Measurements from ENCODE around the gene ANTXRL. TPM values are rescaled to one million over a fixed set of nuclear protein-coding genes. Genes with fewer than 3 reads are reported as not detected.
"Not testable (repeated sequence)": the region's sequence is repeated elsewhere in the genome, so short reads cannot be mapped to it uniquely, and the experiment has no call there.

Gene ANTXRL
- total RNA-seq, 1 donor from 2014 or later: not detected

DNA sequence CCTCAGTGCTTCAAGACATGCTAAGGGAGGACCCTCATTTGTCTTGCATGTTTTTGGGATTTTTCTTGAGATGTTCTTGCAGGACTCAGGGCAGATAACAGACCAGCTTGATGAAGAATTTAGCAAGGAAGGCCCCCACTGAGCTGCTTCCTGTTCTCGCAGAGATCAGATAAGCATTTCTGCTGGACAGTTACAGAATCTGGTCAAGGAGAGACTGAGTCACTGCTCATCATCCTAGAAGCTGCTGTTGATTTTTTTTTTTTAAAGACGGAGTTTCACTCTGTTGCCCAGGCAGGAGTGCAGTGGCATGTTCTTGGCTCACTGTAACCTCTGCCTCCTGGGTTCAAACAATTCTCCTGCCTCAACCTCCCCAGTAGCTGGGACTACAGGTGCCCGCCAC, 87.6 kb downstream of the ANTXRL start:
- ATAC-seq (ENCODE audit: poor library complexity); DNase-seq; intact Hi-C loops (cut with DNase I): not testable (repeated sequence)

DNA sequence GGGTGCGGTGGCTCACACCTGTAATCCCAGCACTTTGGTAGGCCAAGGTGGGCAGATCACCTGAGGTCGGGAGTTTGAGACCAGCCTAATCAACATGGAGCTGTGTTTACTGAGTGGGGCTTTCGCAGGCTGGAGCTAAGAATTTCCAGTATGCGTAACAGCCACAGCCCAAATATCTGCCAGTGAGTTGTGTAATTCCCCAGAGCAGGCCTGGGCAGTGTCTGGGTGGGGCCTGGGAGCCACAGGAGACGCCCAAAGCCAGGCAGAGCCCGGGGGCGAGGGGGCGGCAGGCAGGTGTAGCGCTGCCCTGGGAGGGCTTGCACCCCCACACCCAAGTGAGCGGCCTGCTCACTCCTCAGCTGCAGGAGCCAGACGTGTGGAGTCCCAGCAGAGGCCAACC, 88.6 kb downstream of the ANTXRL start, which contains the start of gene ANXA8L1:
Gene ANXA8L1 (plus strand): TSS at position 371 of the 400 bp plus-strand sequence. CDS start 76 bp downstream, outside the sequence.
- intact Hi-C loops (cut with DNase I); DNase-seq: not testable (repeated sequence)
- peak; percentile 40 for ATAC-seq (ENCODE audit: poor library complexity)

DNA sequence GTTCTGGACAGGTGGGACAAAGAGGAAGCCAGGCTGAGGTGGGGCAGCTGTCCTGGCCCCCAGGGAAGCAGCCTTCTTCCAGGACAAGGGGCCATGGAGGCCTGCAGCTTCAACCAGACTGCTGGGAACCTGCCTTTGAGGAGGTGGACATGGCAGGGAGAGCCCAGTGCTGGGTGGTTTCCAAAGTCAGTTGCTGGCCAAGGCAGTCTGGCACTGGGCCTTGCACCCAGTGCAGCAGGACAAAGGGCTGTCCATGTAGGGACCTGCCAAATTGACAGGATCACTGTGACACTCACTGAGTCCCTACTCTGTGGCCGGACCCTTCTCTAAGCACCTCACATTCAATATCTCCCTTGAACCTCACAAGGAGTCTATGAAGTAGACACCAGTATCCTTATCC, 90.2 kb downstream of the ANTXRL start:
- DNase-seq; intact Hi-C loops (cut with DNase I): not testable (repeated sequence)
- ATAC-seq (ENCODE audit: poor library complexity): peak; percentile 92

DNA sequence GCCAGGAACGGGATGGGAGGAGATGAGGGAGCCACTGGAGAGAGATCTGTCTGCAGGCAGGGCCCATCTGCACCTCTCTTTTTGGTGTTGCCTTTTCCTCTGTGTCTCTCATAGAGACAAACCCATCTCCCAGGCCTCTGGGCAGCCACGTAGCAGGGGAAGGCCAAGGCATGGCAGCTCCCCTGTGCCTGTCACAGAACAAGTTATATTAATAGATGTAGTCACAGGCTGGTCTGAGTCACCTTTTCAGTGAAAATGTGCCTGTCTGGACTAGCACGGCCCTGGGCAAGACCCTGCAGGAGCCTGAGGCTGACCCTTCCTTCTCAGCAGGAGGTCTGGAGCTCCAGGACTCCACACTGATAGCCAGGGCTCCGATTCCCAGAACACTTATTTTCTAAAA, 90.9 kb downstream of the ANTXRL start:
- DNase-seq; intact Hi-C loops (cut with DNase I): not testable (repeated sequence)
- peak; percentile 59 for ATAC-seq (ENCODE audit: poor library complexity)

DNA sequence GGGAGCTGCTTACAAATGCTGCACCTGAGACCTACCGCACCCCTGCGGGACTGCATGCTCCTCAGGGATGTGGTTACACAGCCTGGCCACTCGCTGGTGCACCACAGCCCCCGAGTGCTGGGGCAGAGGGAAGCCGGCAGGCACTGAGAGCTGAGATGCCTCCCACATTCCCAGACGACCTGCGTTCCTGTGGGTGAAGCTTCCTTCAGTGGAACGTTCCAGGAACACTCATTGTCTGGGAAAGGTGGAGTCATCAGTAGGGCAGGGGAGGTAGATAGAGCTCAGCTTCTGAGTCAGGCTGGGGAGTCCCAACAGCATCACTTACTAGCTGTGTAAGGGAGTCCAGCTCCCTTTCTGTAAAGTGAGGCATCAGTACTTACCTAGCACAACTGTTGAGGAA, 91.3 kb downstream of the ANTXRL start:
- intact Hi-C loops (cut with DNase I); ATAC-seq (ENCODE audit: poor library complexity): not testable (repeated sequence)

DNA sequence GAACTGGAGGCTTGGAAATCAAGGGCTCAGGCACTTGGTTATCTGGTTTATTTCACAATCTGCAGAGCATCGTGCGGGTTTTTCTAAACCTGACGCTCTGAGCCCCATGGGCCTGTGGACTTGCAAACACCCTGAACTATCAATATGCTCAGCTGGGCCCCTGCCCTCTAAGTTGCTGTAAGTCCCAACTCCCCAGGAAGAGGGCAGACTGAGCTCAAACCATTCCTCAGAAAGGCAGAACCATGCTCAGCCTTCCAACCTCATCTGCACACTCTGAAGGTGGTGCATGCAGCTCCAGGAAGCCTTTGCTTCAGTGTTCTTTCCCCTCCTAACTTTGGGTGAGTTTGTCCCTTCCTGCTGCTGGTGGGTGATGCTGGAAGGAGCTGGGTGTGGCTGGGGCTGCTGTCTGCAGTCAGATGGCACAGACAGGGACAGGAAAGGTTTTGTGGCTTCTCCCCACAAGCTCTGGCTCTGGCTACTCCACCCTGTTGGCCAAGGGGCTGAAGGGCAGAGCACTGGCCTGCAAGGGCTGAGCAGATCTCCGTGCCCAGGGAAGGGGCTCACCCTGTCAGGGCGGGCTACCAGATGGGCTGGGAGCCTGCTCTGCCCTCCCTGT, 92.5 kb downstream of the ANTXRL start:
- DNase-seq; intact Hi-C loops (cut with DNase I); ATAC-seq (ENCODE audit: poor library complexity): not testable (repeated sequence)

More for the DNA sequence above, 91.3 kb downstream of the ANTXRL start:
- not testable (repeated sequence) for DNase-seq

Other genes with a start within 250 kb of the ANTXRL start
- gene MSMB, start 240.7 kb upstream of the ANTXRL start, total RNA-seq: not detected
- gene ANXA8L1, start 88.8 kb downstream of the ANTXRL start, total RNA-seq: 0.81 TPM
- not detected for gene NPY4R, start 179.0 kb downstream of the ANTXRL start, total RNA-seq